Cerebellar nuclear complex (tissue), 1 donor: ENCODE results near the gene QRICH2.
"Not testable (repeated sequence)": the region's sequence is repeated elsewhere in the genome, so short reads cannot be mapped to it uniquely, and the experiment has no call there.

Experiments used
- DNase-seq, 2 experiments: peaks; one replicate each; lab custom pipeline; 2025; lab: John Stamatoyannopoulos, UW

The QRICH2 gene

DNA sequence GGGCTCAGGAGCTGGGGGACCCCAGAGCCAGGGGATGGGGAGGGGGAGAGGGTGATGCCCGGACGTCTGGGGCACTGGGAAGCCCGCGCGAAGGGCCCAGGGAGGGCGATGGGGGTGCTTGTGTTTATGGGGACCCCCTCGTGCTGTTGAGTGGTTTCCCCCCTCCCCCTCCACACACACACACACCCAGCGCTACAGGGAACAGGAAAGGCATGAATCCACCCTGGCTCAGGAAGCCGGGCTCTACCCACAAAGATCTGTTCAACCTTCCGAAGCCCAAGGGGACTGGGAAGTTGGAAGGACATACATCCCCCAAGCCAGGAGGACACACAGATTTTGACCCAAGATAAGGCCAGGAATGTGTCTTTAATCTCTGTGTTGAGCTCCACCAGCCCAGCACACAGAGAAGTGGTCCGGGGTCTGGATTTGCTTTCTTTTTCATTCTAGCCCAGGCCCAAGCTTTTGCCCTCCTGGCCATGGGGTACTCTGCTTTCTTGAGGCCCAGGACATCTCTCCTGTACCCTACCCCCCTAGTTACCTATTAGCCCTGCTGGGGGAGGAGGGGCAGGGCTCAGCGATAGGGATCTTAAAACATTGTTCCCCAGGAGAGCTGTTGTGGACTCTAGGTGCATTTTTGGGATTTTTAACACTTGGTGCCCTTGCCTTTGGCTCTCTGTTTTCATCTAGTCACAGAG, 41.7 kb downstream of the QRICH2 start:
- no peak for DNase-seq

DNA sequence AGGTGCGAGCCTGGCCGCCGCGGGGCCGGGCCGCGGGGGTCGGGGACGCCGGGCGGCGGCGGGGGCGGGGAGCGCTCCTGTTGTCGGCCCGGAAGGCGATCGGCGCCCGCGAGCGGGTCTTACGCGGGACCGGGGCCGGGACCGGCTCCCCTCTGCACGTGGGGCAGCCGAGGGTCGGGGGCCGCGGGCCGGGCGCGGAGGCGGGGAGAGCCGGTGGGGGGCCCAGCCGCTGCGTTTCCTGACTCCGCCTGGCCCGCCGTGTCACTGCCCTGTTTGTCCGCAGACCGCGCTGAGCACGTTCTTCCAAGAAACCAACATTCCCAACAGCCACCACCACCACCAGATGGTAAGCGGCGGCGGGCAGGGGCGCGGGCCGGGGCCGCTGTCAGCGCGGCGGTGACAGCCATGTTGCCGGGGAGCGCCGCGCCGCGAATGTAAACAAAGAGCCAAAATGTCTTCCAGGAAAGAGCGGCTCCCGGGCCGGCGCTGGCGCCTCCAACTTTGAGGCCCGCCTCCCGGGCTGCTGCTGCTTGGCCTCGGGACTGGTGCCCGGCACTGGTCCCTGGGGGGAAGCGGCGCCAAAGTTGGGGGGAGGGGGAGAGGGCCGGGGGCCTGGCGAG, 42.3 kb downstream of the QRICH2 start:
- no peak for DNase-seq

DNA sequence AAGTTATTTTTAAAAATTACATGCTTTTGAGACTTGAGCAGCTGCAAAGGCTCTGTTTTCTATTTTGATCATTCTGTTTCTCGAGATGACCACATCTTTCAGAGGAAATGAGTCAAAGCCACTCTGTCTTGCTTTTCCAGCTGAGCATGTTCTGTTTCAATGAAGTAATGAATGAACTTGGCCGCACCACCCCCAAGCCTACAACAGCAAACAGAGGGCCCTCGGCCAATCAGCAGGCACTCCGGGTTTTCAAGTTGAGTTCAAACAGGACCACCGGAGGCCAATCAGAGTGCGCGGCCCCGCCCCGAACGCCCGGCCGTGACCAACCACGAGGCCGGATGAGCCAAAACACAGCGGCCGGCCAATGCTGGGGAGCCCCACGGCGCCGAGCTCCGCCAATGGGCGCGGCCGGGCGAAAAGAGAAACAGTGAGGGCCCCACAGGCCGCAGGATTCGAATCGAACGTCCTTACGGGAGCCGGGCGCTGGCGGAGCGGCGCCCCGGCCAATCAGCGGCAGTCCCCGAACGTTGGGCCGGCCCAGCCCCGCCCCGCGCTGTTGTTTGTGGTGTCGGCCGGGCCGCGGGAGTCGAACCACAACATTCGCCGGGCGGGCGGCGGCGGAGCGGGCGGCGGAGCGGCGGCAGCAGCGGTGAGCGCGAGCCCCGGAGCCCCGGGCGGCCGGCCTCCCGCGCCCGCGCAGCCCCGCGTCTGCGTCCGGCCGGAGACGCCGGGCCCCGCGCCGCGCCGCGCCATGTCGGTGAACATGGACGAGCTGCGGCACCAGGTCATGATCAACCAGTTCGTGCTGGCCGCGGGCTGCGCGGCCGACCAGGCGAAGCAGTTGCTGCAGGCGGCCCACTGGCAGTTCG, 43.1 kb downstream of the QRICH2 start, which contains the start of gene UBALD2:
Gene UBALD2 (plus strand): TSS at position 594 of the 869 bp plus-strand sequence. CDS start 158 bp downstream, at position 752.
- peak; percentile 83 to 98 for DNase-seq

DNA sequence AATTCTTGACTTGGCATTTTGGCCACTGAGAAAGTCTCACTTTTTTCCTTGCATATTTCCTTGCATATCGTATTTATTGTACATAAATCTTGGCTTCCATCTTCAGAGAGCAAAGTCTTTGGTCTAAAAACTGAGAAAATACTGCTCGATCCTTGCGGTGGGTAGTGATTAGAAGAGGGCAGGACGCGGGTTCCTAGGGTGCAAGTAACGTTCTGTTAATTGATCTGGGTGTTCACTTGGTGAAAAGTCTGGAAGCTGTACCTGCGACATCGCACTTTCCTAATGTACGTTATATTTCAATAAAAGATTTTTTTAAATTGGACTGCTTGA, 43.7 kb downstream of the QRICH2 start:
- DNase-seq, result no peak

DNA sequence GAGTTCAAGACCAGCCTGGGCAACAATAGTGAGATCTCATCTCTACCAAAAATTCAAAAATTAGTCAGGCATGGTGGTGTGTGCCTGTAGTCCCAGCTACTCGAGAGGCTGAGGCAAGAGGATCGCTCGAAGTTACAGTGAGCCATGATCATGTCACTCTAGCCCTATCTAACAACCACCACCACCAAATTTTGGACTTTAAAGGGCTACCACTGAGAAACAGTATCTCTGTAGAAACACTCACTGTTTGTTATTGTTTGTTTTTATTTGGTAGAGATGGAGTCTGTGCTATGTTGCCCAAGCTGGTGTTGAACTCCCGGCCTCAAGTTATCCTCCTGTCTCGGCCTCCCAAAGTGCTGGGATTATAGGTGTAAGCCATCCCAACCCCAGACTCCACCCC, 44.2 kb downstream of the QRICH2 start:
- DNase-seq, result no peak

DNA sequence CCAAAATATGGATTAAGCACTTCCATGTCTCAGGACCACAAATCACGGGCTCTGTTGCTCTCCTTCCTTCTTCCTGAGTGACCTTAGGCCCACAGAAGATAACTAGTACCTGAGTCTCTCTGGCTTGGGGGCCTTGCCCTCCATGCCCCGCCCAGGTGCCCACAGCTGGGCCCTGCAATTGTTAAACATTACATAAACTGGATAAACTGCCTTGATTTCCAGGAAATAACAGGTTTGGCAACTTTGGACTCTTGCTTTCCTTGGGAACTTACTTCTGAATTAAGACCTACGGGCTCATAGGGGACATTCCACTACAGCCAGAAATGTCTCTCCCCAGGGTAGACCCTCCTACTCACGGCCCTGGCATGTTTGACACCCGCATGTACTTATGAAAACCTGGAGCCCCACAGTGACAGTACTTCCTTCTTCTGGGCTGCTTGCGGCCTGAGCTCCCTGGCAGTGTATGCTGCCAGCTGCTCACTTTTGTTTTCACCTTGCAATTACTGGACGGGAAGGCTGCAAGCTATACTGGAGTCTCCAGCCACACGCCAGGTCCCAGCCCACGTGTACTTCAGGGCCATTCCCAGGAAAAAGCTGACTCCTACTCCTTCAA, 45.2 kb downstream of the QRICH2 start:
- no peak for DNase-seq

DNA sequence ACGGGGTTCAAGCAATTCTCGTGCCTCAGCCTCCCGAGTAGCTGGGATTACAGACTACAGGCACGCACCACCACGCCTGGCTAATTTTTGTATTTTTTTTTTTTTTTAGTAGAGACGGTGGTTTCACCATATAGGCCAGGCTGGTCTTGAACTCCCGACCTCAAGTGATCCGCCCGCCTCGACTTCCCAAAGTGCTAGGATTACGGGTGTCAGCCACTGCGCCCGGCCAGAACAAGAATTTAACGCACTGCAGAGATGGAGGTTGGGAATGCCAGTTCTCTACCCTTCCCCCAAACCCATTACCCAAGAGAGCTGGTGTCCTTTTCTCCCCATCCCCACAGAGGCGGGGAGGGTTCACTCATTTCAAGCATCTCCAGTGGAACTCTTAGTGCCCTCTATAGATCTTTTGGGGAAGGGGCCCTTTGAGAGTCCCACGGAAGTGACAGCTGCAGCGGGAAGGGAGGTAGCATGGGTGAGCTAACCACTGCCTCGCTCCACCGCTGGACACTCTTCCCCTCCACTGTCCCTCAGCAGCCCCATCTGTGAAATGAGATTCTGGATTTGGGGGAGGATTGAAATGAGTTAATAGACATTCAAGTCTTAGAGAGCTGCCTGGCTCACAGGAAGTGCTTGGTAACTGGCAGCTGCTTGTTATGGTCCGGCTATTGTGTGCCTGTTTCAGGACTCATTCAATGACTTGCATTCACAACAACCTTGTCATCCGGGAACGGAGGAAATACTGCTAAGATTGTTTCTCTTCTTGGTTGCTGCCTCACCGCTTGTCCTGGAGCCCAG, 46.5 kb downstream of the QRICH2 start:
- no peak for DNase-seq

DNA sequence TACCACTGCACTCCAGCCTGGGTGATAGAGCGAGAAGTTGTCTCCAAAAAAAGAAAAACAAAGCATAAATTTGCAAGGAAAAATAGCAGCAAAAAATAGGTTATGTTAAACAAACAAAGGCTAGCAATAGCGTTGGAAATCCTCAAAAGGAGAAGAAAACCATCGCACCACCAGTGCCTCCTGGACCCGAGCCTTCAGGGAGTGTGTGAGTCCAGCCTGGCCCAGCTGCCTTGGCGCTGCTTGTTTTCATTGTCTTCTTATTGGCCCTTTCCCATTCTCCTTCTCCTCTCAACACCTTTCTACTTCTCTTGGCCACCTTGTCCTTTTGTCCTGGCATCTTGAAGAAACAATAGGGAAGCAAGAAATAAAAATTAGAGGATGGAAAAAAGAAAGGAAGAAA, 47.4 kb downstream of the QRICH2 start:
- DNase-seq, result no peak

DNA sequence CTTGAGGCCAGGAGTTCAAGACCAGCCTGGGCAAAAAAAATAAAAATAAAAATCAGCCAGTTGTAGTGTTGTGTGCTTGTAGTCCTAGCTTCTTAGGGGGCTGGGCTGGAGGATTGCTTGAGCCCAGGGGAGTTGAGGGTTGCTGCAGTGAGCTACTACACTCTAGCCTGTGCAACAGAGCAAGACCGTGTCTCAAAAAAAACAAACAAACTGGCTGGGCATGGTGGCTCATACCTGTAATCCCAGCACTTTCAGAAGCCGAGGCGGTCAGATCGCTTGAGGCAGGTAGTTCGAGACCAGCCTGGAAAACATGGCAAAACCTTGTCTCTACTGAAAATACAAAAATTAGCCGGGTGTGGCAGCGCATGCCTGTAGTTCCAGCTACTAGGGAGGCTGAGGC, 47.9 kb downstream of the QRICH2 start:
- DNase-seq, result no peak

DNA sequence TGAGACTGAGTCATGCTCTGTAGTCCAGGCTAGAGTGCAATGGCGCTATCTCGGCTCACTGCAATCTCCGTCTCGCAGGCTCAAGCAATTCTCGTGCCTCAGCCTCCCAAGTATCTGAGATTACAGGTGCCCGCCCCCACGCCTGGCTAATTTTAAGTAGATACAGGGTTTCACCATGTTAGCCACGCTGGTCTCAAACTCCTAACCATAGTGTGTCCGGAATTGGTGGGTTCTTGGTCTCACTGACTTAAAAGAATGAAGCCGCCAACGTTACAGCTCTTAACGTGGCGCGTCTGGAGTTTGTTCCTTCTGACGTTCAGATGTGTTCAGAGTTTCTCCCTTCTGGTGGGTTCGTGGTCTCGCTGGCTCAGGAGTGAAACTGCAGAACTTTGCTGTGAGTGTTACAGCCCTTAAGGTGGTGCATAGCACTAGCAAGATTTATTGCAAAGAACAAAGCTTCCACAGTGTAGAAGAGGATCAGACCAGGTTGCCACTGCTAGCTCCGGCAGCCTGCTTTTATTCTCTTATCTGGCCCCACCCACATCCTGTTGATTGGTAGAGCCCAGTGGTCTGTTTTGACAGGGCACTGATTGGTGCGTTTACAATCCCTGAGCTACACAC, 51.5 kb downstream of the QRICH2 start:
- not testable (repeated sequence) for DNase-seq

DNA sequence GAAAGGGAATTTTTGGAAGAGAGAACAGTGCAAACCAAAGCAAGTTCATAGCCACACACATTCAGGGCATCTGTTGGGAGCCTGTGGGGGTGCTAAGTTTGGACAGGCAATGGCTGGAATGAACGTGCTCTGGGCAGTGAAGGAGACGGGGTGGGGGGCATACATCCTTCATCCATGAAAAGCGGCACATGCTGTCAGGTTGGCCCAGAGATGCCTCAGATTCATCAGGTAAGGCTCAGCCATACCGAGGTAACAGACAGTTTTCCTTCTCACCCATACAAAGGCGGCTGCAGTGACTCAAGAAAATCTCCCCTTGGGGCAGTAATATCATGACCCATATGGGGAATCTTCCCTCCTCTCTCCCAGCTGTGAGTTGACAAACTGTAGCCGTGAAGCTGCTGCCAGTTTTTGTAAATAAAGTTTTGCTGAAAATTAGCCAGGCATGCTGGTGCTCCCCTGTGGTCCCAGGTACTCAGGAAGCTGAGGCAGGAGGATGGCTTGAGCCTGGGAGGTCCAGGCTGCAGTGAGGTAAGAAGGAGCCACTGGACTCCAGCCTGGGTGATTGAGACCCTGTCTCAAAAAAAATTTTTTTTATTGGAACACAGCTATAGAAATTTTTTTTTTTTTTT, 52.2 kb downstream of the QRICH2 start:
- DNase-seq, result no peak

DNA sequence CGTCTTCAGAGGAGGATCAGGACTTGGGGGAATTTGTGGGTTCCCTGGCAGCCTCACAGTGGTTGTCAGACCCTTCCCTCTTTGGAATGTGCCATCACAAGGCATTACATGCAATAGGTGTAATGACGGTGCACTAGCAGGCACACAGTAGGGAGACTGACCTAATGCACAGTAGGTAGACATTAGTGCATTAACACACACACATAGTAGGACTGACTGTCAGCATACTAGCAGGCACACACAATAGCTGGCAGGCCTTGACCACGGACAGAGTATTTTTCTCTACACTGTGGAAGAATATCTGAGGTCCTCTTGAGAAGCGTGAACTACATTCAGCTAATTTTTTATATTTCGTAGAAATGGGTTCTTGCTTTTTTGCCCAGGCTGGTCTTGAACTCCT, 53.8 kb downstream of the QRICH2 start:
- DNase-seq, result no peak

DNA sequence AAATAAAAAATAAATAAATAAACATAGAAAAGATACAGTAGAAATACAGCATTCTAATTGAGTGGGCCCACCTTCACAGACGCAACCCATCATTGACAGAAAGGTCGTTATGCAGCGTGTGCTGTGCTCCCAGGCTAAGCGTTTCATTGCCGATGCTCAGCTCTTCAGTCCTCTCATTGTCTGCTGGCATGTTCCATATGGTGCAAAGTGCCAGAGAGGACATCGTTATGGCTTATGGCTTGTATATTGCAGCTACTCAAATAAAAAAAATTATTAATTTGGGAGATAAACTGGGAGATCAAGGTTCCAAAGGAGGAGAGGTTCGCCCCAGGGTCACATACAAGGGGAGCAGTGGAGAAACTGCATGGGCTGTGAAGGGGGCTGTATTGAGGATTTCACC, 54.2 kb downstream of the QRICH2 start:
- DNase-seq, result no peak

DNA sequence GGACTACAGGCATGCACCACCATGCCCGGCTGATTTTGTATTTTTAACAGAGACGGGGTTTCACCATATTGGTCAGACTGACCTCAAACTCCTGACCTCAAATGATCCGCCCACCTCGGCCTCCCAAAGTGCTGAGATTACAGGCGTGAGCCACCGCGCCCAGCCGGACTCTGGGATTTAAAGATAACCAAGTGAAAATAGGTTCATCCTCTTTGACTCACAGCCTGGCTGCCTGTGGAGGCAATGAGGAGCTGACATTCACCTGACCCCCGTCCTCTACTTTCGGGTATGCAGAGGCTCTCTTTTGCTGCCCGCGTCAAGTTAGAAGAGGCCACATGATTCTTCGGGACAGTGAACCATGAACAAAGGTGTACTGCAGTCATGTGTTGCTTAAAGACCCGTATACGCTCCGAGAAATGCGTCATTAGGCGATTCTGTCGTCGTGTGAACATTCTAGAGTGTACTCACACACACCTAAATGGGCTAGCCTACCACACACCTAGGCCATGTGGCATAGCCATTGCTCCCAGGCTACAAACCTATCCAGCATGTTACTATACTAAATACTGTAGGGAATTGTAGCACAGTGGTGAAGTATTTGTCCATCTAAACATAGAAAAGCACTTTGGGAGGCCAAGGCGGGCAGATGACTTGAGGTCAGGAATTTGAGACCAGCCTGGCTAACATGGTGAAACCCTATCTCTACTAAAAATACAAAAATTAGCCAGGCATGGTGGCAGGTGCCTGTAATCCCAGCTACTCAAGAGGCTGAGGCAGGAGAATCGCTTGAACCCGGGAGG, 54.9 kb downstream of the QRICH2 start:
- not testable (repeated sequence) for DNase-seq

DNA sequence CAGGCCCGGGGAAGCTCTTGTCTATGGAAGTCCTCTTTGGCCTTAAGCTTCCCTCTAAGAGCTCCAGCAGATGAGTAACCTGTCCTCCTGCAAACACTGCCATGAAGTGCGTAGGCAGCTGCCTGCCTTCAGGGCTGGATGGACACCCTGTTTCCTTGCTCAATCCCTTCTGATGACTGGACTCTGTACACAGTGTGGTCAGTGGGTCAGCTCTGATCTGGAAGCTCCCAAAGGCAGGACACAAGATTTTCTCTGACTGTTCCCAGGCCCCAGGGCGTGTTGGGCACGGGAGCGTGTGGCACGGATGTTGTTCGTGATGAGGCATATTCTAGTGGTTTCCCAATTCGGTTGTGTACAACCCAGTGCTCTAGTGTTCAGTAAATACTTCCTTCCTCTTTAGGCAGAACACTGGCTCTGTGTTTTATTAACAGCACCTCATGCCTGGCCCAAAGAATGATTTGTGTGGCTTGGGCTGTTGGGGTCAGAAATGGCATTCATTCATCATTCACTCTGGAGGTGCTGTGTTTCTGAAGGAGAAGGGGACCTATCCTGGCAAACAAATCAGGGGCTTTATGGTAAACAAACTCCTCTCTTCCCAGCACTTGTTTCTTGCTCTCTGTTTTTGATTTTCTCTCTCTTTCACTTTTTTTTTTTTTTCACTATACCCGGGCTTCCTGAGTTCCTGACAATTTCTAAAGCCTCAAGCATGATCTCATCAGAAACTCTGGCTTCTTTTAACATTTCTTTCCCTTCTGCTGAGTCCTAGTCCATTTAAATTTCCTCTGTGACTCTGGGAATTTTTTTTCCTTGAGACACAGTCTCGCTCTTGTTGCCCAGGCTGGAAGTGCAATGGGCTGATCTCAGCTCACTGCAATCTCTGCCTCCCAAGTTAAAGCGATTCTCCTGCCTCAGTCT, 55.8 kb downstream of the QRICH2 start:
- DNase-seq, result no peak

DNA sequence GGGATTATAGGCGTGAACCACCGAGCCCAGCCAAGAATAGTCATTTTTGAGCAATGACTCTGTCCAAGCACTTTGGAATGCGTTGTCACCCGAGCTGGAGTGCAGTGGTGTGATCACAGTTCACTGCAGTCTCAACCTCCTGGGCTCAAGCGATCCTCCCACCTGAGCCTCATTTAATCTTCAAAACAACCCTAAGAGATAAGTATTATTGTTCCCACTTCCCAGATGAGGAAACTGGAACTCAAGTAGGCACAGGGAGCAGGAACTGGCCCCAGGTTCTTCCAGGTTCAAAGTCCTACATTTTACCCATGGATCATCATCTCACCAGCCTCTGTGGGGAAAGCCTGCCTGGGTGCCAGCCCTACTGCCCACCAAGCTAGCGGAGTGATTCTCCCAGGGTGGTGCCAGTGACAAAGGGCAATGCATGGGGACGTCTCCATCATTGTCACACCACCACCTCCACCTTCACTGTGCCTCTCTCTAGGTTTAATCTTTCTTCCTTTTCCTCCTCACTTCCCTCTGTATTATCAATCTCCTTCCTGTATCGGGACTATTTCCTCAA, 56.5 kb downstream of the QRICH2 start:
- DNase-seq, result no peak

DNA sequence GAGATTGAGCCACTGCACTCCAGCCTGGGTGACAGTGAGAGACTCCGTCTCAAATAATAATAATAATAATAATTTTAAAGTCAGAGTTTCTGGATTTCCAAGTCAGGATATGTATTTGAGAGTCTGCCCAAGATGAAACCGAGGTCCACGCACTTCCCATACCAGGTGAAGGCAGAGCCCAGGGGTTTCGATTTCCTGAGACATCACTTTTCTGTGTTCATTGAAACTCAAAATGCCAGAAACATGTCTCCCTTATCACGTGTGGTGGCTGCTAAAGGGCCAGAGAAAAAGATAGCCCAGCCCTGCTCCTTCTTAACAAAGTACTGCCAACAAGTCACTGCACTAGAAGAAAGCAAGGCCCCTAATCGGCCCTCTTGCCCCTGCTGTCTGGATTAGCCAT, 57.9 kb downstream of the QRICH2 start:
- DNase-seq, result no peak

DNA sequence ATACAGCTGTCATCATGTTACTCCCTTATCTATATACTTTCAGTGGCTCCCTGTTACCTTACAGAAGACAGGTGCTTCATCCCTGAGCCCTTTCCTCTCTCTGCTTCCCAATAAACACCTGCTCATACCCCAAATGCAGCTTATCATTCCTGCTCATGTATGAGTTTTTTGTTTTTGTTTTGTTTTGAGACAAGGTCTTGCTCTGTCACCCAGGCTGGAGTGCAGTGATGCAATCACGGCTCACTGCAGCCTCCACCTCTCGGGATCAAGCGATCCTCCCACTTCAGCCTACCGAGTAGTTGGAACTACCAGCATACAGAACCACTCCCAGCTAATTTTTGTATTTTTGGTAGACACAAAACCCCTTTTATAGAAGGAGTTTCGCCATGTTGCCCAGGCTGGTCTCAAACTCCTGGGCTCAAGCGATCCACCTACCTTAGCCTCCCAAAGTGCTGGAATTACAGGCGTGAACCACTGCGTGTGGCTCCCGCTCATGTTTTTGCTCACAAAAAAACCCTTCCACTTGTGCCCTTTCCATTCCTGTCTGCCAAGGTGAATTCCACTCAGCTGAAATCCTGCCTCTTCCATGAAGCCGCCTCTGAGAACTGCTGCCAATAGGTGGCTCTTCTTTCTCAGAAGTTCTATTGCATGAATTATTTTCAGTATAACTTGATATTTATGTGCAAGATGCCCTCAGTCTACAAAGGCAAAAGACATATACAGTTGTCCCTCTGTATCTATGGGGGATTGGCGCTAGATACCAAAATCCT, 59.9 kb downstream of the QRICH2 start:
- DNase-seq, result no peak
